Lower leg skin (tissue), 3 donors: ENCODE measurements around the gene CTNNA2.

ENCODE experiments used
- POLR2A ChIP-seq, 2 donors: fragments of 450-650 bp; IDR thresholded peaks; one replicate each; pipeline ENCODE4 v1.6.1; 2016 to 2017; ENCODE audit warnings: antibody characterized with exemption in 2 of 2, mild to moderate bottlenecking in 1 of 2, moderate library complexity in 1 of 2
- TF ChIP-seq, protein P1 (sequence below), 3 donors: fragments of 450-650 bp; IDR thresholded peaks; one replicate each; pipeline ENCODE4 v1.5.1; 2016; ENCODE audit warnings: antibody characterized with exemption in 3 of 3, mild to moderate bottlenecking in 3 of 3, moderate library complexity in 2 of 3

- TF ChIP-seq, protein P1, sequence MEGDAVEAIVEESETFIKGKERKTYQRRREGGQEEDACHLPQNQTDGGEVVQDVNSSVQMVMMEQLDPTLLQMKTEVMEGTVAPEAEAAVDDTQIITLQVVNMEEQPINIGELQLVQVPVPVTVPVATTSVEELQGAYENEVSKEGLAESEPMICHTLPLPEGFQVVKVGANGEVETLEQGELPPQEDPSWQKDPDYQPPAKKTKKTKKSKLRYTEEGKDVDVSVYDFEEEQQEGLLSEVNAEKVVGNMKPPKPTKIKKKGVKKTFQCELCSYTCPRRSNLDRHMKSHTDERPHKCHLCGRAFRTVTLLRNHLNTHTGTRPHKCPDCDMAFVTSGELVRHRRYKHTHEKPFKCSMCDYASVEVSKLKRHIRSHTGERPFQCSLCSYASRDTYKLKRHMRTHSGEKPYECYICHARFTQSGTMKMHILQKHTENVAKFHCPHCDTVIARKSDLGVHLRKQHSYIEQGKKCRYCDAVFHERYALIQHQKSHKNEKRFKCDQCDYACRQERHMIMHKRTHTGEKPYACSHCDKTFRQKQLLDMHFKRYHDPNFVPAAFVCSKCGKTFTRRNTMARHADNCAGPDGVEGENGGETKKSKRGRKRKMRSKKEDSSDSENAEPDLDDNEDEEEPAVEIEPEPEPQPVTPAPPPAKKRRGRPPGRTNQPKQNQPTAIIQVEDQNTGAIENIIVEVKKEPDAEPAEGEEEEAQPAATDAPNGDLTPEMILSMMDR (IDR thresholded peaks at IDR 0.05), result no peak
- TF ChIP-seq POLR2A (IDR thresholded peaks at IDR 0.05), result no peak
Observed at GRCh38 chr2:79788952-79789651, 276.3 kb downstream of the CTNNA2 start.
